DMS114 treated with DMSO at 0.1 percent for 48 hours (cell line): ENCODE measurements around the gene TMEM126B.
A peak's percentile ranks its signal among the peaks of the same experiment; 100 is the strongest.

Experiments used
- DNase-seq: peaks from one replicate; lab custom pipeline; 2025; ENCODE audit not compliant: unreplicated experiment; lab: John Stamatoyannopoulos, UW

The TMEM126B gene

GRCh38 chr11:85682330-85683305 is 54.2 kb downstream of the TMEM126B start:
- DNase-seq: peak; percentile 31

- peak; percentile 19 for DNase-seq
Measured at GRCh38 chr11:85685125-85685819, 56.9 kb downstream of the TMEM126B start.

- DNase-seq: peak; percentile 92
Measured at GRCh38 chr11:85685820-85686459, 57.5 kb downstream of the TMEM126B start, which contains the start of gene CCDC89. Gene CCDC89, minus strand, starts transcription at chr11:85686195. Its CDS starts 65 bp downstream, at chr11:85686130.
